NCI-H1105 (cell line): Measurements from ENCODE around the gene IL17B.

Experiments used
- DNase-seq: peaks from one replicate; lab custom pipeline; 2025; lab: John Stamatoyannopoulos, UW

Gene IL17B

GRCh38 chr5:149414405-149415065 lies 35.4 kb upstream of the IL17B start:
- DNase-seq = no peak

GRCh38 chr5:149413477-149414210 lies 34.6 kb upstream of the IL17B start:
- no peak for DNase-seq

GRCh38 chr5:149412783-149413476 lies 33.8 kb upstream of the IL17B start:
- DNase-seq = no peak

GRCh38 chr5:149411738-149412519 lies 32.8 kb upstream of the IL17B start:
- DNase-seq = no peak

- DNase-seq = no peak
Observed at GRCh38 chr5:149410721-149411432, 31.8 kb upstream of the IL17B start.

GRCh38 chr5:149410071-149410470 lies 31.0 kb upstream of the IL17B start:
- DNase-seq = no peak

- no peak for DNase-seq
Observed at GRCh38 chr5:149409268-149409948, 30.3 kb upstream of the IL17B start.

- no peak for DNase-seq
Observed at GRCh38 chr5:149408252-149409099, 29.4 kb upstream of the IL17B start.

GRCh38 chr5:149407323-149408251 lies 28.5 kb upstream of the IL17B start:
- DNase-seq = no peak

- no peak for DNase-seq
Observed at GRCh38 chr5:149406979-149407306, 27.9 kb upstream of the IL17B start.

GRCh38 chr5:149406203-149406978 lies 27.3 kb upstream of the IL17B start:
- DNase-seq = no peak

GRCh38 chr5:149405550-149406202 lies 26.6 kb upstream of the IL17B start:
- DNase-seq = no peak

GRCh38 chr5:149404746-149405549 lies 25.9 kb upstream of the IL17B start:
- DNase-seq = no peak

GRCh38 chr5:149403923-149404745 lies 25.0 kb upstream of the IL17B start:
- DNase-seq = no peak

- DNase-seq = no peak
Observed at GRCh38 chr5:149402291-149402690, 23.2 kb upstream of the IL17B start.

- DNase-seq = no peak
Observed at GRCh38 chr5:149401051-149401450, 22.0 kb upstream of the IL17B start.
